ENCODE data around the gene SPOCK1. TPM values are rescaled to one million over a fixed set of nuclear protein-coding genes. Genes with fewer than 3 reads are reported as not detected.

Gene SPOCK1
- polyA plus RNA-seq, 2 of the 4 experiments (the other 2 are of a cell fraction): 28.9 to 40.8 TPM

- CTCF ChIA-PET: interaction anchor here (0.6 to 1.5 kb wide), 3 partner anchors 10 to 1102 kb away, joined by 3 read pairs; no protein-coding TSS in a partner anchor
- FAIRE-seq (no peak), ATAC-seq (no peak), DNase-seq (ENCODE audit: low read depth in 1 of 2, low spot score in 1 of 2) (no peak)
- POLR2A ChIA-PET: no interaction called here
- WGBS (ENCODE audit: missing lambda C conversion rate): 75% methylated on average over 5 of the region's 5 CpGs
- no peaks in the 10 kb centered on the region for H3K4me1 ChIP-seq
- no peak overlapping the region for H3K27ac ChIP-seq
- TF ChIP-seq EP300 (IDR thresholded peaks at IDR 0.05) (no peak), GATA3 (IDR thresholded peaks at IDR 0.05; ENCODE audit: borderline replicate concordance) (no peak), ZC3H11A (IDR thresholded peaks at IDR 0.05) (no peak), CHD4 (IDR thresholded peaks at IDR 0.05; ENCODE audit: borderline replicate concordance) (no peak), NFE2L2 (conservative IDR thresholded peaks at IDR 0.05; ENCODE audit: low read length) (no peak), HOXB13 (CRISPR knock-in tag; IDR thresholded peaks at IDR 0.05; ENCODE audit: low read depth) (no peak), ESRRA (IDR thresholded peaks at IDR 0.05; ENCODE audit: borderline replicate concordance, low read length) (no peak), TFCP2L1 (CRISPR knock-in tag; IDR thresholded peaks at IDR 0.05) (no peak), NPAS2 (CRISPR knock-in tag; IDR thresholded peaks at IDR 0.05; ENCODE audit: borderline replicate concordance) (no peak), CHD2 (IDR thresholded peaks at IDR 0.05; ENCODE audit: low read length, partially characterized antibody) (no peak), SMC3 (IDR thresholded peaks at IDR 0.05) (no peak), CBX8 (IDR thresholded peaks at IDR 0.05) (no peak), RNF2 (IDR thresholded peaks at IDR 0.05; ENCODE audit: borderline replicate concordance, low read depth) (no peak), SREBF2 (IDR thresholded peaks at IDR 0.05) (no peak), FOSL2 (IDR thresholded peaks at IDR 0.05) (no peak), FOSL2 (CRISPR knock-in tag; IDR thresholded peaks at IDR 0.05) (no peak), MYC (IDR thresholded peaks at IDR 0.05; ENCODE audit: borderline replicate concordance, low read length) (no peak), PHF8 (IDR thresholded peaks at IDR 0.05; ENCODE audit: borderline replicate concordance, low read depth) (no peak)
- no peak overlapping the region for H3K4me2 ChIP-seq
- no peak overlapping the region for H3K4me3 ChIP-seq
- H3K9me3 ChIP-seq: no peaks in the 10 kb centered on the region
Observed at GRCh38 chr5:137402436-137403187, 96.5 kb downstream of the SPOCK1 start.

GRCh38 chr5:137401946-137402345, 97.2 kb downstream of the SPOCK1 start:
- ATAC-seq (no peak), DNase-seq (ENCODE audit: low read depth in 1 of 2, low spot score in 1 of 2) (no peak), FAIRE-seq (no peak)
- ChIA-PET CTCF (interaction anchor here (0.7 to 1.5 kb wide), 2 partner anchors 10 to 1103 kb away, joined by 3 read pairs; no protein-coding TSS in a partner anchor), POLR2A (no interaction called here)
- Histone ChIP-seq H3K4me2 (no peak overlapping the region), H3K4me1 (no peaks in the 10 kb centered on the region), H3K4me3 (no peak overlapping the region), H3K9me3 (no peaks in the 10 kb centered on the region), H3K27ac (no peak overlapping the region)
- WGBS (ENCODE audit: missing lambda C conversion rate): 47% methylated on average over 2 of the region's 2 CpGs
- TF ChIP-seq ATOH8 (CRISPR knock-in tag; IDR thresholded peaks at IDR 0.05; ENCODE audit: low read depth) (no peak), GATA3 (IDR thresholded peaks at IDR 0.05; ENCODE audit: borderline replicate concordance) (no peak), HOXB13 (CRISPR knock-in tag; IDR thresholded peaks at IDR 0.05; ENCODE audit: low read depth) (no peak), RNF2 (IDR thresholded peaks at IDR 0.05; ENCODE audit: borderline replicate concordance, low read depth) (no peak), CHD4 (IDR thresholded peaks at IDR 0.05; ENCODE audit: borderline replicate concordance) (no peak), PBX3 (IDR thresholded peaks at IDR 0.05) (no peak), RAD21 (conservative IDR thresholded peaks at IDR 0.05 in 1 of 2, IDR thresholded peaks at IDR 0.05 in 1 of 2) (no peak), CBX2 (IDR thresholded peaks at IDR 0.05; ENCODE audit: borderline replicate concordance, low read depth) (no peak), FOSB (CRISPR knock-in tag; IDR thresholded peaks at IDR 0.05) (no peak), HMGXB4 (CRISPR knock-in tag; IDR thresholded peaks at IDR 0.05; ENCODE audit: borderline replicate concordance) (no peak), KDM5A (IDR thresholded peaks at IDR 0.05) (no peak), MYC (IDR thresholded peaks at IDR 0.05; ENCODE audit: borderline replicate concordance, low read length) (no peak), BCL3 (IDR thresholded peaks at IDR 0.05) (no peak), FOXS1 (CRISPR knock-in tag; IDR thresholded peaks at IDR 0.05) (no peak), CHD2 (IDR thresholded peaks at IDR 0.05; ENCODE audit: low read length, partially characterized antibody) (no peak), NFE2L2 (conservative IDR thresholded peaks at IDR 0.05; ENCODE audit: low read length) (no peak), TP53 (CRISPR knock-in tag; IDR thresholded peaks at IDR 0.05) (no peak), HES2 (IDR thresholded peaks at IDR 0.05) (no peak)
